GM21576 (cell line): ENCODE results near the gene RAI1.
A peak's percentile ranks its signal among the peaks of the same experiment; 100 is the strongest.

Experiments used
- ATAC-seq: cut with Tn5 transposase; IDR thresholded peaks from one replicate; pipeline ENCODE4 v1.9.1; 2021; ENCODE audit warnings: mild to moderate bottlenecking, moderate library complexity; ENCODE audit not compliant: unreplicated experiment

The RAI1 gene

DNA sequence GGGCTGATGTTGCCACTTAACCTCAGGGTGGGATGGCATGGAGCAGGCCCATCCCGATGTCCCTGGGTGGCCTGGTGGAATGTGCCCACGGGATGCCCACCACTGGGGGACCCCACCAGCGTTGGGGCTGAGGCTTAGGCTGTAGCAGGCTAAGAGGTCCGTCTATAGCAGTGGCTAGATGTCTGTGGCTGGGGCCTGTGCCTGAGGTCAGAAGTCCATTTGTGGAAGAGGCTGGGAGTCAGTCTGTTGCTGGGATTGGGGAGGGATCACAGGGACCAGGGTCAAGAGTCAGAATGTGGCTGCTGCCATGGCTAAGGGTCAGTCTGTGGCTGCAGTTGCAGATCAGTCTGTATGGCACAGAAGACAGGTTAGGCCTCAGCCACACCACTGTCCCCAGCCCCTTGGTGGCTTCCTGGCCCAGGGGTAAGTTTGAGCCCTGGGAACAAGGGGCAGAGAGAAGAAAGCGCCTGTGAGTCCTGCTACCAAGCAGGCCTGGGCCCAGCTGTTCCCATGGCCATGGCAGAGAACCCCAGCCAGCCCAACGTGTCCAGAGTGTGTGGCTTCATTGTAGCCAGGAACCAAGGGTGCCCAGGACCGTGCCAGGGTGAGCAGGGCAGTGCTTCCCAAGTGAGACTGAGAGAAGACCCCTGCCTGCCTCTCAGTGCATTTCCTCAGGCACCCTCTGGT is 35.7 kb downstream of the RAI1 start:
- ATAC-seq: no peak

DNA sequence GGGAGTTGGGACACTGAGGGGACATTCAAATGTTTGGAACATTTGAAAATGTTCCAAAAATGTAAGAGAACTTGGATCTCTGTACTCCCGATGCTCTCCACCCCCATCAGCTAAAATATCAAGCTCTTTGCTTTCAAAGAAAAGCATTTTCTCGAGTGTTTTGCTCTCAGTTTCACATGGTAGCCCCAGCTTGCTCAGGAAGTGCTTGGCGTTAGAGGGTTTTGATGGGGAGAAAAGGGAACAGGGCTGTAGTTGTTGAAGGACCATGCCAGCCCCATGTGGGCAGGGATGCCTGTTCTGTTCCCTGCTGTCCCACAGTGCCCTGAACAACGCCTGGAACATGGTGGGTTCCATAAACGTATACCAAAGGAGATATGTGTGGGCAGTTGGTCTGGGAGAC is 37.0 kb downstream of the RAI1 start:
- no peak for ATAC-seq

DNA sequence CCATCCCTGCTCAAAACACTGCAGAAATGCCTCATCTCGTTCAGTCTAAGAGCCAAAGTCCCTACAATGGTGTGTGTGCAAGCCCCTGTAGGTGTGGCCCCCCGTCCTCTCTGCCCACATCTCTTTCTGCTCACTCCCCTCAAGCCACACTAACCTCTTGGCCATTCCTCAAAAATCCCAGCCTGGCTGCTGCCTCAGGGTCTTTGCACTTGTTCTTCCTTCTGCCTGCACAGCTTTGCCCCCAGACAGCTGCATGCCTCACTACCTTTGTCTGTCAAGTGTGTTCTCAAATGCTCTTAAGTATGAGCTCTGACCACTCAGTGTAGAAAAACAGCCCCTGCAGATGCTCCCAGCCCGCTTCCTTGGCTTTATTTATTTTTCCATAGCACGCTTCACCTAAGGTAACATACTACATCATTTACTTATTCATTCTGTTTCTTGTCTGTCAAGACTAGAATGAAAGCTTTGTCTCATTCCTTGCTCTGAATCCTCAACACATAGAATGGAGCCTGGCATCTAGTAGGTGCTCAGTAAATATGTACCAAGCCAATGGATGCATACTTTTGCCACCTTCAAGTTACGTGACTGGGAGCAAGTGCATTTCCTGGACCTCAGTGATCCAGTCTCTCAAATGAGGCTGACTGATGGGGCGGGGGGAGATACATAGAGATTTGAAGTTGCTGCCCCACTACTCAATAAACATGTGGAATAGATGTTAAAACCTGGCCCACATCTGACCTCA is 38.1 kb downstream of the RAI1 start:
- no peak for ATAC-seq

DNA sequence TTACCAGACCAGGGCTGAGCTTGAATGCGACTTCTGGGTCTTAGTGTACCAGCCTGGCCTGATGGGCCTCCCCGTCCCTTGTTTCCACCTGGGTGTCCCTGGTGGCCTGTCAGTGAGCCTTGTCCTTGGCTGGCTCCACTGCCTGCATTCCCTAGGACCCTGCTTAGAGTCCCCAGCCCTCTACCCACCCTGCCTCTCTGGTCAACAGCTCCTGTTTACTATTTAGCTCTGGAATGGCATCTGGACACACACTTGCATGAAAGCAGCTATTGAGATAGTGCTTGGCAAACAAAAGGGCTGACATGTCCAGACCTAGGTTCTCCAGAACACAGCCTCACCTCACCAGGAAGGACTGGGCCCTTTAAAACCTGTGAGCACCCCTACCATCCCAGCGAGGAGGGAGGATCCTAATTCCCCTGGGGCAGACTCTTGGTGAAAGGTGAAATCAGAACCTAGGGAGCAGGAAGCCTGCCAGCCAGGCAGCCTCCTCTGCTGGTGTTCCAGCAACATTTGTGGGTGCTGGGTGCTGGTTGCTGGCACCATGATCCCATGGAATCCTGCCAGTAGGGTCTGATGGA is 38.8 kb downstream of the RAI1 start:
- no peak for ATAC-seq

DNA sequence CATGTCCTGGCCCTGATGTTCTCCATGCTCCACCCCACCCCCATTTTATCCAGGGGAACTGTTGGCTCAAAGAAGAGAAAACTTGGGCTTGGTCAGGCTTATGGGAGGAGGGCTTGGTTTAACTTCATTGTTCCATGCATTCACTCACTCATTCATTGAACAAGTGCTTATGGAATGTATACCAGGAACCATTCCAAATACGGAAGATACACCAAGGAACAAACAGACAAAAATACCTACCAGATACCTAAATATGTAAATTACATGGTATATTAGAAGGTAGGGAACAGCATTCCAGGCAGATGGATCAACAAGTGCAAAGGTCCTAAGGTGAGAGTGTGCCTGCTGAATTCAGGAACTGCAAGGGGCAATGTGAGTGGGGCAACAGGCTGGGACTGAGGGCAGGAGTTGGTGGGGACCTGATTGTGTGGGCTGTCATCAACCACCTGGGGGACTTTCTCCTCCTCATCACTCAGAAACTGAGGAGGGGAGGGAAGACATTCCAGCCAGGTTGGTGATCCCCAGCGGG is 39.9 kb downstream of the RAI1 start:
- ATAC-seq: no peak

DNA sequence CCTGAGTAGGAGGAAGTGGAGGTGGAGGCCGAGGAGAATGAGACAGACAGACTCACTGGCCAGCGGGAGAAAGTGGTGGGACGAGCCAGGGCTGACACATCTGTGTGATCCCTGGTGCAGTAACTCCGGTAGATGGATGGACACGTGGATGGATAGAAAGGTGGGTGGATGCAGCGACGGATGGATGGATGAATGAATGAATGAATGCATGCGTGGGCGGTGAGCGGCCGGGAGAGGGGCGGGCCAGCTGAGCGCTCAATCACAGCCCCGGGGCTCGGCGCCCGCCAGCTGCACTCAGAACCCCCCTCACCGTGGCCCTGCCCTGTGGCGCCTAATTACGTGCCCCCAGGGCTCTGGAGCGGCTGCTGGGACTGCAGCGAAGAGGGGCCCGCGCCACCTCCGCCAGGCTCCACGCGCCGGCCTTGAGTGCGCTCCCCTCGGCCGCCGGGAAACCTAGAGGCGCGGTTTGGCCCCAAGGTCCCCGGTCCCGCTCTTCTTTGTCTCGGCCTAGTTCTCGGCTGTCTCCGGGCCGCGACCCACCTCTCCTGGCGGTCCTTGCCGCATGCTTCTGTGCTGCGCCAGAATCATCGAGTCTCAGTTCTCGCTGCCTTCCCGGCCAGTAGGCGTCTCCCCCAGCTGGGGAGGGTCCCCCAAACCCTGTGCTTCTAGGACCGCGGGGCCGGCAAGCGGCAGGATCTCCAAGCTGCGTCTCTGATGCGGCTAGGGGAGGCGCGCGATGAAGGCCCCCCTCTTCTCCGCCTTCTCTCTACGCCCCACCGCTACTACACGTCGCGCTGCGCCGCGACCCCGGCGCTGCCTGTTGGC is 41.0 kb downstream of the RAI1 start:
- ATAC-seq: no peak

DNA sequence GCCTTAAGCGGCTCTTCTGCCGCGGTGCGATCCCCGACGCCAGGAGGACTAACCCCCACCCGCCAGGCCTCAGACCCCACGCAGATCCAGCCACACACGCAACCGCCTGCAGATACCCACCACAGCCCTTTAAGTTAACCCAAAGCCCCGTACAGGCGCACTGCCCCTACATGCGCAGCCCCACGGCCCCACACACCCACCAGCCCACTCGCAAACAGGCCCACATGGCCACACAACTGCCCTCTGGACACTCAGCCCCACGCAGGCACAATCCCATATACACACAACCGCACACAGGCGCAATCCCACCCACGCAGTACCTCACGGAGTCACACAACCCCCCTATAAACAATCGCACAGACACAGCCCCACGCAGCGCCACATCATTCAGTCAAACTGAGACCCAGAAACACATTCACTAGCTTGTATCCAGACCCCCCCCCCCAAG is 41.7 kb downstream of the RAI1 start:
- no peak for ATAC-seq

DNA sequence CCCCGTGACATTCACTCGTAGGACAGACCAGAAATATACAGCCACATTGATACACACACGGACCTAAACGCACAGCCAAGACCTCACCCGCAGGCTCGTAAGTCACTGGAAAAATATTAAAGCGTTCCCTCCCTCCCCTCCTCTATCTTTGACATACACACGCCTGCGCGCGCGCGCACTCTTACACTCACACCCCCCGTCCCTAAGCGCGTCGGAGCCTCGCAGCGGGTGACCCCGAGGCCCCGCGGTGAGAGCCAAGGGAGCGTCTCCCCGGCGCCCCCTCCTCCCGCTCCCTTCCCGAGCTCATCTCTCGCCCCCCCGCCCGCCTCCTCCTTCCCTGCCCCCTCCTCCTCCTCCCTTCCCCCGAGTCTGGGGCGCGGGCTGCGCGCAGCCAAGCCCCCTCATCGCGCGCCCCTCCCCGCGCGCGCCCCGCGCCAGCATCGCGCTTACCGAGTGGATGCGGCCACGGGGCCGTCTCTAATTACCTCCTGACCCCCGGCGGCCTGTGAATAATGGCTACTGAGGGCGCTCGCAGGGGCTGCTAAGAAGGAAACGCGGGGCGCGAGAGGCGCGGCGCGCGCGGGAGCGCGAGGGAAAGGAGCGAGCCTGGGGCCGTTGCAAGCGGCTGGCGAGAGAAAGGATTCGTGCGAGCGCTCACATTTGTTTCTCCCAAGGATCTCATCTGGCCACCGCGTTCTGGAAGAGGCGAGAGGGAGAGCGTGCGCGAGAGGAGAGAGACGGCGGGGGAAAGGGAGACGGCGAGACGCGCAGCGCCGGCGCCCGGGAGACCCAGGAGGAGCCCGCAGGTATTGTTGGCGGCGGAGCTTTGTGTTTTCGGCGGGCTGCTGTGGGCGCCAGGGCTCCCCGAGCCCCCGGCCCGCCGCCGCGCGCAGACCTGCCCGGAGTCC is 42.4 kb downstream of the RAI1 start:
- ATAC-seq: no peak

DNA sequence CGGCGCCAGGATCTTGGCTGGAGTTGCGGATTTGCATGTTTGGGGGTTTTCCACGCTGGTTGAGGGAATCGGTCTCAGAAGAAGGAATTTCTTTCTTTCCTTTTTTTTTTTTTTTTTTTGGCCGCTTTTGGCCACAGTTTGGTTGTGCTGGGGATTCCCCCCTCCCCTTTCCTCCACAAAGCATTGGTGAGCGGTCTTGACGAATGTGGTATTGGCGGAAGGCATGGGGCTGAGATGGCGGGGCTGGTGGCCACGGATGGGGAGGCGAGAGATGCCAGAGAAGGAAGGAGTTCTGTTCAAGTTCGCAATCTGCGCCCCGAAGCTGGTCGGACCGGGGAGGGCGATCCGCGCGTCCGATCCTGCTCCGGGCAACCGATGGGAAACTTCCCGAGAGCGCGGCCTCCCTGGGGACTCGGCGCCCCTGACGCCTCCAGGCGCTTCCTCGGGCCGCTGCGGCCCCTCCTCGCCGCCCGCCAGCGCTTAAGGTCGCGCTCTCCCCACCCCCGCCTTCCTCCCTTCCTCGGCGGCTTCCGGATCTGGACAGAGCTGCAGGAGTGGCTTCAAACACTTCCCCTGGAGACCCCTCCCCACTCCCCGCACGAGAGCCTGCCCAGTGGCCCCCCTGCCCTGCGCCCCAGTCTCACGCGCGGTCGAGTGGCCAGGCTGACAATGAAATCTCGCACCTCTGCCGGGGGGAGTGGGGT is 43.2 kb downstream of the RAI1 start:
- ATAC-seq: no peak

DNA sequence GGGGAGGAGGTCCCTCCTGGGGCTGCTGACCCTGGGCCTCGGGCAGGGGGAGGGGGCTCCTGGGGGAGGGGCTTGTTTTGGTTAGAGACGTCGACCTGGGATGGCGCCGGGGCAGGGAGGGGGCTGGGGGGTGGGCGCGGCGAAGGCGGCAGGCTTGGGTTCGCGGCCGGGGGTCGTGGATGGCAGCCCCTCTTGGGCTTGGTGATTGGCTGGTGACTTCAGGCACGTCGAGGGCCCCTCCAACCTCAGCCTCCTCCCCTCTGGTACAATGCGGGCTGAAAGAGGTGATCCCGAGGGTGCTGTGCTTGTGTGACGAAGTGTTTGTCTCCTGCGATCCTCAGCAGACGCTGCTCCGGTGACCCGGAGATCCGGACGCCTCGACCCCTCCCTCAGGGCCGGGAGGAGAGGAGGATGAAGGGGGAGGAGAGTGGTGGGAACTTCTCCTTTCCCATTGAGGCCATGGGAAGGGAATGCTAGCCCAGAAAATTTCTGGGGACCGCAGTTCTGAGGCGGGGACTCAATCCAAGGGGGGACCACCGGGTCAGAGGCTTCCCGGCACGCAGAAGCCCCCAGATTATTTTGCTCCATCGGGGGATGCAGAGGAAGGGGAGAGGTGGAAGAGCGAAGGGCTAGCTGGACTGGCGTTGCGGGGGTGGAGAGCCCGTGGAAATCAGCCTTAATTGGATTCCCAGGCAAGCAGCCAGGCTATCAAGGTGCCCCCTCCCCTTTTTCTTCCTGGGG is 43.9 kb downstream of the RAI1 start:
- no peak for ATAC-seq

DNA sequence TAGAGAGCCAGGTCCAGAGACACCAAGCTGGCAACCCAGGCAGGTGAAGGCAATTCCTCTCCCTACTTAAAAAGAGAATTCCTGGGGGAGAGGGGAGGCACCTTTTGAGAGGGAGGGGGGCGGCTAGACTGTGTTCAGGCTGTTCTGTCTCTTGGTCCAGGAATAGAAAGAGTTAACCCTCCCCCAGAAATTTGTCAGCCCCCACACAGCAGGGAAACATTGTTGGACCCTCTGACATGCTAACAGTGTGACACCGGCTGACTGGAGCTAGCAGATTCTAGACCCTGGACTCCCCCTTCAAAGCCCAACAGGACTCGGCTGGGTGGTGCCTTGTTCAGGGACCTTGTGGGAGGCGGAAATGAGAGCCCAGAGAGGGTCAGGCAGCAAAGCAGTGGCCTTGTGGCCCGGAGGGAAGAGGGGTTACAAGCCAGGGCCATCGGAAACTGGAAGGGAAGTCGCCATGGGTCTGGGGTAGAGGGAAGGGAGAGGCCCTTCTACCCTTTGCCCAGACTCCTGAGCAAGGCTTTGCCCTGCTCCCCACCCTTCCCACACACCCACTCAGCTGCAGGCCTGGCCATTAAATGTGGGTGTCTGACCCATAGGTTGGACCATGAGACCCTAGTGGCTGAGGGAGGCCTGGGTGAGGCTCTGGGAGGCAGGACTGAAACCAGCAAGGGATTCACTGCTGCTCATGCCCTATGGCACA is 44.6 kb downstream of the RAI1 start:
- no peak for ATAC-seq

DNA sequence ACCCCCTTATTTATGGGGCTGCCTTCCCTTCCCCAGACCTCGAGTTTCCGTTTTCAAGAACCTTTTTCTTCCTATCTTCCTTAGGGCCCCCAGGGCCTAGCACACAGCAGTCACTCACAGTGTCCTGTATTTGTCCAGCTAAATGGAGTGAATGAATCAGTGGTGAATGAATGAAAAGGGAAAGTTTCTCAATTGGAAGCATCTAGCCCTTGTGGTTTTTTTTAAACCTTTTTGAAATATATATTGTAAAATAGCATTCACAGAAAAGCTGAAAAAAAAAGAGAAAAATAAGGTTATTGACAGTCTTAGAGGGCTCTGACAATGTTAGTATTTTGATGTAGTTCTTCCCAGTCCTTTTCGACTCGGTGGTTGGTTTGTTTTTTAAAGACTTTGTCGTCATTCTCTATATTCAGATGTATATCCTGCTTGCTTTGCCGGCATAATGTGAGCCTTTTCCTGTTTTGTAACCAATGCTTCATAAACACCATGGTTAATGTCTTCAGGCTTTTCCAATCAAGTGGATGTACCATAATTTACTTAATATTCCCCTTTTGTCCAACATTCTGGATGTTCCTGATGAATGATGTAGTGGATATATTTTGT is 45.3 kb downstream of the RAI1 start:
- ATAC-seq: no peak

DNA sequence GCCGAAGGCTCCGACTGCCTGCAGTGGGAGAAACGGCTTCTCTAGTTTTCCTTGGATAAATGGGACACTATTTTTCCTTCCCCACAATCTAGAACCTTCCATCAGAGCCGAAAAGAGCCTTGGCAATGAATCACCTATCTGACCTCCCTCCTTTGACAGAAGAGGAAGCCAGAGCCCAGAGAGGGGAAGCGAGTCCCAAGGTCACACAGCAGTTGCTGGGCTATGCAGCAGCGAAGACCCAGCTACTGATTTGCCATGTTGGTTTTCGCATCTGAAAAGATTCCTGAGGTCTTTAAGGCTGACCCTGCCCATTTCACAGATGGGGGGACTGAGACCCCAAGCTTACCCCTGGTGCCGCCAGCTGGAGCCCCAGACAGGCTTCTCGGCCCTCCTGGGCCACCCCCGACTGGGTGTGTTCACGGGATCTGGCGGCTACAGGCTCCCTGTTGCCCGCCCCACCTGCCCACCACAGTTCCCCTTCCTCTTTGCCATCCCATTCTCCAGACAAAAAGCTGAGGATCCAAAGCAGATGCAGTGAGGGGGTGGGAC is 45.9 kb downstream of the RAI1 start:
- ATAC-seq: no peak

DNA sequence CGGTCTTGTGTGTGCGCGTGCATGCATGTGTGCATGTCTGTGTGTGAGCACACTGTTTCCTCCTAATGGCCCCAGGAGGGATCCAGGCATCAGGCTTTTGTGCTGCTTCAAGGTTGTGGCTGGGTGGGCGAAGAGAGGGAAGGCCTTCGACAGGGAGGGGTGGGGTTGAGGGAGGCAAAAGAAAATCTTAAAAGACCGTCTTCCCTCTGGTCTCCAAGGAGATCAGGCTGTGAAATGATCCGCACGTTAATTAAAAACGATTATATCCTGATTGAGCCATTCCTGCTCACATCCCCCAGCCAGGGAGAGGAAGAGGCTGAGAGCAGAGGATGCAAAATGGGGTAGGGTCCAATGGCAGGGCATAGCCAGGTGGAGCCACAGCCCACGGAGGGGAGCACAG is 46.9 kb downstream of the RAI1 start:
- no peak for ATAC-seq

DNA sequence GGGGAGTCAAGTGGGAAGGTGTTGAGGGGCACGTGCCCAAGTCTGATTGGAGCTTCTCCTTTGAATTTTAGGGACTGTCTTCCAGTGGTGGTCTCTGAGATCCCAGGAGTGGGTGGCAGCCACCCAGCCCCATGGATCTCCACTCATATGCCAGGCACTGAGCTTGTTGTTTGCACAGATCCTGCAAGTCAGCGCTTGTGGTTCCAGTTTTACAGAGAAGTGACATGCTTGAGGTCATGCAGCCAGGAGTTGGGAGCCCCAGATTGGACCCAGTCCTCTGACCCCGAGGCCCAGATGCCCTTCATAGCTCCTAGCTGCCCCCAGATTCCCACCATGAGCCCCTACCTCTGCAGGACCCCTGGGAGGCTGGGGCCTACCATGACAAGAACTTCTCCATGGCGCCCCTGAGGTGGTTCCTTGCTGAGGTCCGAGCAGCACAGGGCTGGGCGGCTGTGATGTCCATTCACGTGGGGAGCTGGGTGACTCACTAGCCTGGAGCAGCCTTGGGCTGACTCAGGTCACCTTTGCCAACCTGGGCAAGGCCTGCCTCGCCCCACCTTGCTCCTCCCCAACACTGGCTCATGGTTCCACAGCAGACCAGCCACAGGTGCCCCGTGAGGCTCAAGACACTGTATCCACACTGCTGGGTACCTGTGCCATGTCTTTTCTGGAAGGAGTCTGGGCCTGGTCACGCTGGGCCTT is 47.4 kb downstream of the RAI1 start:
- ATAC-seq: no peak

DNA sequence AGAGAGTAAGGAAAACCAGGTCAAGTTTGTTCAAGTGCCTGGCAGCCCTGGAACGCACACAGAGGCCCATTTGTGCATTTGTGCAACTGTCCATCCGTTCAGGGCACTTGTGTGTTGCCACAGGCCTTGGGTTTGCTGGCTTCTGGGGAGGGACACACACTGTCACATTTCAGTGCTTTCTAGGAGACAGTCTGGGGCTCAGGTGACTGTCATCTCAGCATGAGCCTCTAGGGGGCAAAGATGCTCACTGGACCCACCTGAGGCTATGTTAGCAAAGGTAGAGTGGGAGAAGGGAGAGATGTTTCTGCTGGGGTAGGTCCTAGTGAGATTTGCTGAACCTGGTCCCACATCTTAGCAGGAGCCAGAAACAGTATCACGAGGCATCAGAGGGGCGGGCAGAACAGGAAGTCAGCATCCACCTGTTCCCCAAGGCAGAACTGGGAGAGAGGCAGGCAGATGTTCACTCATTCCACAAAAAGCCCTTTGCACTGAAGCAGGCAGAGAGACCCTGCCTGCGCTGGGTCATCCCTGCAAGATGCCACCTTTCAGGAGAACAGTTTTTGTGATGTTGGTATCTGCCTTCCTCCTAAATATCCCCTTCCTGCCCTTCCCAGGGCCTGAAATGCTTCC is 48.5 kb downstream of the RAI1 start:
- peak; percentile 55 for ATAC-seq
